Neutrophil (primary cell): ENCODE results near the gene RIN3.
A peak's percentile ranks its signal among the peaks of the same experiment; 100 is the strongest.

Experiments
- H3K27ac ChIP-seq: fragments of 200-600 bp; sonication (generic); 2 replicates; pipeline ENCODE4 v1.5.1; 2016; ENCODE audit warnings: mild to moderate bottlenecking, moderate library complexity
- H3K27me3 ChIP-seq: fragments of 200-600 bp; sonication (generic); 2 replicates; pipeline ENCODE4 v1.6.0; 2016; ENCODE audit warnings: mild to moderate bottlenecking
- H3K36me3 ChIP-seq: fragments of 200-600 bp; sonication (generic); 2 replicates; pipeline ENCODE4 v1.5.1; 2017
- H3K4me1 ChIP-seq, 2 experiments: fragments of 200-600 bp in 1 of 2; sonication (generic) in 1 of 2; 1 replicate in 1 of 2; 2 replicates in 1 of 2; pipeline versions ENCODE4 v1.5.1 to v1.6.1; 2013 to 2016; ENCODE audit warnings: low read depth in 1 of 2, low read length in 1 of 2, mild to moderate bottlenecking in 1 of 2, moderate library complexity in 1 of 2; ENCODE audit not compliant: control insufficient read depth in 1 of 2, insufficient read depth in 1 of 2
- H3K4me3 ChIP-seq, 2 experiments: fragments of 200-600 bp in 1 of 2; sonication (generic) in 1 of 2; 1 replicate in 1 of 2; 2 replicates in 1 of 2; pipeline ENCODE4 v1.5.1; 2013 to 2016; ENCODE audit warnings: low read depth in 1 of 2, low read length in 1 of 2, mild to moderate bottlenecking in 1 of 2, moderate library complexity in 1 of 2
- H3K9me3 ChIP-seq: fragments of 200-600 bp; sonication (generic); 2 replicates; pipeline ENCODE4 v1.5.1; 2016
- CTCF ChIP-seq: fragments of 200-600 bp; sonication (generic); IDR thresholded peaks from 2 replicates; pipeline ENCODE4 v1.5.1; 2016; ENCODE audit warnings: antibody characterized with exemption

The RIN3 gene

GRCh38 chr14:92652413-92653151 lies 139.0 kb downstream of the RIN3 start:
- no peaks in the 10 kb centered on the region for H3K27me3 ChIP-seq
- no peak for TF ChIP-seq CTCF
- H3K9me3 ChIP-seq, result no peaks in the 10 kb centered on the region
- H3K4me3 ChIP-seq, result peak overlapping the region; percentile 93 to 100
- H3K4me1 ChIP-seq, result peaks cover 76 to 87% of the 10 kb centered on the region in 2 experiments
- peak overlapping the region; percentile 100 for H3K27ac ChIP-seq
- H3K36me3 ChIP-seq, result peaks cover 28% of the 10 kb centered on the region

GRCh38 chr14:92653162-92653651 lies 139.6 kb downstream of the RIN3 start:
- no peak for TF ChIP-seq CTCF
- no peaks in the 10 kb centered on the region for H3K27me3 ChIP-seq
- no peaks in the 10 kb centered on the region for H3K9me3 ChIP-seq
- peaks cover 35% of the 10 kb centered on the region for H3K36me3 ChIP-seq
- peak overlapping the region; percentile 100 for H3K27ac ChIP-seq
- H3K4me1 ChIP-seq, result peaks cover 76 to 87% of the 10 kb centered on the region in 2 experiments
- H3K4me3 ChIP-seq, result peak overlapping the region; percentile 93 to 100

- Histone ChIP-seq H3K4me1 (peaks cover 76 to 87% of the 10 kb centered on the region in 2 experiments), H3K27me3 (no peaks in the 10 kb centered on the region), H3K9me3 (no peaks in the 10 kb centered on the region), H3K4me3 (peak overlapping the region; percentile 93 to 100), H3K27ac (peak overlapping the region; percentile 100), H3K36me3 (peaks cover 46% of the 10 kb centered on the region)
- TF ChIP-seq CTCF, result no peak
Measured at GRCh38 chr14:92654239-92654901, 140.8 kb downstream of the RIN3 start.

- H3K4me1 ChIP-seq, result peaks cover 76 to 87% of the 10 kb centered on the region in 2 experiments
- no peaks in the 10 kb centered on the region for H3K27me3 ChIP-seq
- TF ChIP-seq CTCF, result no peak
- H3K36me3 ChIP-seq, result peaks cover 59% of the 10 kb centered on the region
- H3K27ac ChIP-seq, result peak overlapping the region; percentile 100
- H3K4me3 ChIP-seq, result peak overlapping the region; percentile 93 to 100
- no peaks in the 10 kb centered on the region for H3K9me3 ChIP-seq
Measured at GRCh38 chr14:92655419-92656201, 142.0 kb downstream of the RIN3 start.

- no peak for TF ChIP-seq CTCF
- H3K27ac ChIP-seq, result peak overlapping the region; percentile 100
- H3K9me3 ChIP-seq, result no peaks in the 10 kb centered on the region
- H3K4me3 ChIP-seq, result peak overlapping the region; percentile 93 to 100
- peaks cover 68% of the 10 kb centered on the region for H3K36me3 ChIP-seq
- no peaks in the 10 kb centered on the region for H3K27me3 ChIP-seq
- H3K4me1 ChIP-seq, result peaks cover 76 to 89% of the 10 kb centered on the region in 2 experiments
Measured at GRCh38 chr14:92656306-92657081, 142.9 kb downstream of the RIN3 start.
